Adrenal gland (tissue), 12 donors: Measurements from ENCODE around the gene FMN1. TPM values are rescaled to one million over a fixed set of nuclear protein-coding genes. Genes with fewer than 3 reads are reported as not detected.

ENCODE experiments used
- DNase-seq, 7 donors: peaks; one replicate each; pipeline ENCODE4 v3.0.0-alpha.2; 2019 to 2020
- H3K27ac ChIP-seq, 5 donors: fragments of 200-600 bp; sonication (generic) in 4 of 5; 1 replicate in 3 of 5; 2 replicates in 2 of 5; pipeline versions ENCODE4 v1.5.1 to v1.8.0; 2016 to 2020; ENCODE audit warnings: mild to moderate bottlenecking in 1 of 5
- H3K27me3 ChIP-seq: fragments of 200-600 bp; 2 replicates; pipeline ENCODE4 v1.8.0; 2021
- H3K36me3 ChIP-seq, 2 donors: fragments of 200-600 bp; replicated peaks in 1 of 2; 1 replicate in 1 of 2; 2 replicates in 1 of 2; pipeline versions ENCODE4 v1.5.1 to v1.8.0; 2018 to 2022
- H3K4me1 ChIP-seq, 2 donors: fragments of 200-600 bp; replicated peaks in 1 of 2; 1 replicate in 1 of 2; 2 replicates in 1 of 2; pipeline versions ENCODE4 v1.5.1 to v1.8.0; 2018 to 2021
- H3K4me3 ChIP-seq, 4 donors: fragments of 200-600 bp; sonication (generic) in 3 of 4; one replicate each; pipeline ENCODE4 v1.5.1; 2016 to 2018
- H3K9me3 ChIP-seq, 3 donors: fragments of 200-600 bp; sonication (generic) in 1 of 3; replicated peaks in 1 of 3; 1 replicate in 2 of 3; 2 replicates in 1 of 3; pipeline versions ENCODE4 v1.5.1 to v1.8.0; 2016 to 2021
- POLR2A ChIP-seq, 2 donors: fragments of 450-650 bp; IDR thresholded peaks; one replicate each; pipeline ENCODE4 v1.6.1; 2017; ENCODE audit warnings: antibody characterized with exemption in 2 of 2, mild to moderate bottlenecking in 2 of 2, moderate library complexity in 1 of 2
- WGBS, 4 donors: extraction: QIAGEN DNeasy Blood & Tissue Kit in 2 of 4; methylation state at CpG; one replicate each; pipeline versions ENCODE4 v1.1.5 to v1.1.7; 2013 to 2017; 5-methylcytosine and 5-hydroxymethylcytosine counted together
- intact Hi-C, 2 donors: fragments of 100-400 bp; cut with DNase I; formaldehyde crosslinking; loops; one replicate each; pipeline versions ENCODE4 v1.14.1 to v1.15.0; 2022 to 2023
- polyA plus RNA-seq, 3 donors: library from polyadenylated mRNA; stranded (reverse); fragments of 200-250 nt in 2 of 3; fragments of 350-450 nt in 1 of 3; fragmentation: Illumina TruSeq in 1 of 3; extraction: RNeasy Lipid Tissue Mini Kit (QIAGEN cat#74804) in 1 of 3; gene quantifications; one replicate each; pipeline ENCODE4 v1.2.3, GENCODE V29; 2013 to 2014
- total RNA-seq, 9 donors: library from RNA; depleted of rRNA in 4 of 9; stranded (reverse); fragments of >200 nt in 4 of 9; fragments of 120-200 nt in 1 of 9; fragmentation: NEBNext Ultra II Directional in 1 of 9; extraction: Animal tissue kit (Norgen Biotek cat#: 25700) in 1 of 9; gene quantifications; one replicate each; pipeline versions ENCODE4 v1.1.0 to v1.2.4, GENCODE V29; 2013 to 2023
- TF ChIP-seq, protein P1 (sequence below), 6 experiments: fragments of 450-650 bp in 4 of 6; fragments of 200-600 bp in 2 of 6; sonication (generic) in 1 of 6; IDR thresholded peaks; 1 replicate in 5 of 6; 2 replicates in 1 of 6; pipeline versions ENCODE4 v1.5.1 to v1.8.0; 2016 to 2021; ENCODE audit warnings: antibody characterized with exemption in 6 of 6, mild to moderate bottlenecking in 2 of 6, moderate library complexity in 1 of 6
- donor health status: healthy with polysubstance abuse.
- donor health status: Bipolar disorder and iron deficiency.
- donor health status: DM: yes; HTN: yes; CAD: no.
- donor health status: DM: no; HTN: no; CAD: no.
- donor health status: DM: no; HTN: no; CAD: no.
- donor health status: DM: yes; HTN: yes; CAD: no.

The FMN1 gene
- total and polyA plus RNA-seq, 12 donors, result 0.37 to 29.2 (median 11.4) TPM

DNA sequence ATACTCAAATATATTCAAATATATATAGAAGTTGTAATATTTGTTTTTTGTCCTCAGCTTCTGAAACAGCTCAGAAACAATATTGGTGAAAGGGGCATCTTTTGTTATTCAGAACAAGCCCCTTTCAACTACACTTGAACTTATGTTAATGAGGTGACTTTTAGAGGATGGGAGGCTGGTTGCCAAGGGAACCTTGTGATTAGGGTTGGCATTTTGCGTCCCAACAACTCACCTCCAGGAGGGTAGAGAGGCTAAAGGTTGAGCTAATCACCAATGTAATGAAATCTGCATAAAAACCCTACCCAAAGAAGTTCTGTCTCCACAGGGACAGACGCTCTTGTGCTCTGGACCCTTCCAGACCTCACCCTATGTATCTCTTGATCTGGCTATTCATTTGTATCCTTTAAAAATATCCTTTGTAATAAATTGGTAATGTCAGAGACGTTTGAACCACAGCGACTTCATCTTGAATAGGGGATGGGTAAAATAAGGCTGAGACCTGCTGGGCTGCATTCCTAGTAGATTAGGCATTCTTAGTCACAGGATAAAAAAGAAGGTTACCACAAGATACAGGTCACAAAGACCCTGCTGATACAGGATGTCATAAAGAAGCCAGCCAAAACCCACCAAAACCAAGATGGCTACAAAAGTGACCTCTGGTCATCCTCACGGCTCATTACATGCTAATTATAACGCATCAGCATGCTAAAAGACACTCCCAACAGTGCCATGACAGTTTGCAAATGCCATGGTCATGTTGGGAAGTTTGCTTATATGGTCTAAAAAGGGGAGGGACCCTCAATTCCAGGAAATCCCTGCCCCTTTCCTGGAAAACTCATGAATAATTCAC, 111.1 kb downstream of the FMN1 start:
- no peaks in the 10 kb centered on the region for H3K36me3 ChIP-seq
- H3K27ac ChIP-seq, result no peak overlapping the region
- no peak for DNase-seq
- H3K4me1 ChIP-seq, result no peaks in the 10 kb centered on the region
- WGBS, 4 donors, result 53 to 66% (median 58%) methylated on average over 6 of the region's 6 CpGs
- TF ChIP-seq, protein P1, sequence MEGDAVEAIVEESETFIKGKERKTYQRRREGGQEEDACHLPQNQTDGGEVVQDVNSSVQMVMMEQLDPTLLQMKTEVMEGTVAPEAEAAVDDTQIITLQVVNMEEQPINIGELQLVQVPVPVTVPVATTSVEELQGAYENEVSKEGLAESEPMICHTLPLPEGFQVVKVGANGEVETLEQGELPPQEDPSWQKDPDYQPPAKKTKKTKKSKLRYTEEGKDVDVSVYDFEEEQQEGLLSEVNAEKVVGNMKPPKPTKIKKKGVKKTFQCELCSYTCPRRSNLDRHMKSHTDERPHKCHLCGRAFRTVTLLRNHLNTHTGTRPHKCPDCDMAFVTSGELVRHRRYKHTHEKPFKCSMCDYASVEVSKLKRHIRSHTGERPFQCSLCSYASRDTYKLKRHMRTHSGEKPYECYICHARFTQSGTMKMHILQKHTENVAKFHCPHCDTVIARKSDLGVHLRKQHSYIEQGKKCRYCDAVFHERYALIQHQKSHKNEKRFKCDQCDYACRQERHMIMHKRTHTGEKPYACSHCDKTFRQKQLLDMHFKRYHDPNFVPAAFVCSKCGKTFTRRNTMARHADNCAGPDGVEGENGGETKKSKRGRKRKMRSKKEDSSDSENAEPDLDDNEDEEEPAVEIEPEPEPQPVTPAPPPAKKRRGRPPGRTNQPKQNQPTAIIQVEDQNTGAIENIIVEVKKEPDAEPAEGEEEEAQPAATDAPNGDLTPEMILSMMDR (IDR thresholded peaks at IDR 0.05), result no peak
- no peak for TF ChIP-seq POLR2A (IDR thresholded peaks at IDR 0.05)
- no peaks in the 10 kb centered on the region for H3K27me3 ChIP-seq
- no peaks in the 10 kb centered on the region for H3K9me3 ChIP-seq
- H3K4me3 ChIP-seq, result no peak overlapping the region
- intact Hi-C loops, result no loop called here

DNA sequence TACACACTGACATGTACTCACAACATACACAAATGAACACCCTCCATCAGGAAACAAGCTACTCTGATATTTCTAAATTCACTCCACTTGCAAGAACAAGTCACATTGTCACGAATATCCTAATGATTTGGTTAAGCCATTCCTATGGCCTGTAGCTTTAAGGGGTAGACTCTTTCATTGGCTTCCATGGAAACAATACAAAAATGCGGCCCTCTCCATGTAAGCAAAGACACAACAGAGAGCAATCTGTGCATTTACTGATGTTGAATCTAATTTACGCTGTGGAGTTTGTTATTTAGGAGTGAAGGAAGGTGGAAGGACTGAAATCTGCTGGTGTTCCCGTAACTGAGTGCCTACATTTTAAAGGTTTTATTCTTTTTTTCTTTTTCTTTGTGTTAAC, 114.5 kb downstream of the FMN1 start:
- no peaks in the 10 kb centered on the region for H3K9me3 ChIP-seq
- WGBS, 4 donors, result 67 to 77% (median 71%) methylated on average over 4 of the region's 4 CpGs
- intact Hi-C loops, result no loop called here
- no peaks in the 10 kb centered on the region for H3K4me1 ChIP-seq
- H3K27ac ChIP-seq, result no peak overlapping the region
- no peaks in the 10 kb centered on the region for H3K27me3 ChIP-seq
- no peak for DNase-seq
- H3K36me3 ChIP-seq, result no peaks in the 10 kb centered on the region
- TF ChIP-seq, protein P1 (IDR thresholded peaks at IDR 0.05), result no peak
- no peak for TF ChIP-seq POLR2A (IDR thresholded peaks at IDR 0.05)
- H3K4me3 ChIP-seq, result no peak overlapping the region

DNA sequence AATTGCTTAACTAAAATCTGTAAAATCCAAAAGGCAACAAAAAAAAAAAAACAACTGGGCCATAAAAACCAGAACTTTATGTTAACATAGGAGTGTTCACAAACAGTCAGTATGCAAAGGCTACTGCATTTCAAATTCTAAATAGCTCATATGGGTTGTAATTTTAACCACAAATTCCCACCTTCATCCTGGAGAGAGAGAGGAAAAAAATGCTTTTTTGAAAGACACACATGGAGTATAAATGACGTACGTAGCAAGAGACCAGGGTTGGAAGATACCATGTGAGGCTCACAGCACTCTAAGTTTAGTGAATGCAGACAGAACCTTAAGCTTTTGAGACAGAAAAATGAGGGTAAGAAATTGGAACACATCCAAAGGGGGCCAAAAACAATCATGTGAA, 115.9 kb downstream of the FMN1 start:
- no peaks in the 10 kb centered on the region for H3K27me3 ChIP-seq
- TF ChIP-seq, protein P1 (IDR thresholded peaks at IDR 0.05), result no peak
- no peak for TF ChIP-seq POLR2A (IDR thresholded peaks at IDR 0.05)
- no peak for DNase-seq
- H3K27ac ChIP-seq, result no peak overlapping the region
- no peaks in the 10 kb centered on the region for H3K4me1 ChIP-seq
- no peaks in the 10 kb centered on the region for H3K36me3 ChIP-seq
- intact Hi-C loops, result no loop called here
- H3K9me3 ChIP-seq, result no peaks in the 10 kb centered on the region
- H3K4me3 ChIP-seq, result no peak overlapping the region
- 70 to 91% (median 89%) methylated on average over 2 of the region's 2 CpGs for WGBS, 4 donors

DNA sequence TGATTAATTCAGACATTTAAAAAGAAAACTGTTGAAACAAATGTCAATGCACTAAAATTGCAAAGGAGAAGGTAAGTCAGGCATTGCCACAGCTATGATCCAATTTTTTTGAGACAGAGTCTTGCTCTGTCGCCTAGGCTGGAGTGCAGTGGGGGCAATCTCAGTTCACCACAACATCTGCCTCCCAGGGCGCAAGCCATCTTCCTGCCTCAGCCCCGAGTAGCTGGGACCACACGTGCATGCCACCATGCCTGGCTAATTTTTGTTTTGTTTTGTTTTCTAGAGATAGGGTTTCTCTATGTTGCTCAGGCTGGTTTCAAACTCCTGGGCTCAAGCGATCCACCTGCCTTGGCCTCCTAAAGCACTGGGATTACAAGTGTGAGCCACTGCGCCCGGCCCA, 117.6 kb downstream of the FMN1 start:
- no peaks in the 10 kb centered on the region for H3K27me3 ChIP-seq

More for the DNA sequence above, 117.6 kb downstream of the FMN1 start:
- Histone ChIP-seq H3K4me3 (no peak overlapping the region), H3K36me3 (no peaks in the 10 kb centered on the region), H3K27ac (no peak overlapping the region), H3K4me1 (no peaks in the 10 kb centered on the region), H3K9me3 (no peaks in the 10 kb centered on the region)
- intact Hi-C loops, result no loop called here
- no peak for DNase-seq
- 71 to 79% (median 76%) methylated on average over 7 of the region's 7 CpGs for WGBS, 4 donors
- TF ChIP-seq, protein P1 (IDR thresholded peaks at IDR 0.05), result no peak
- TF ChIP-seq POLR2A (IDR thresholded peaks at IDR 0.05), result no peak
